Neural cell (in vitro differentiated cells): Measurements from ENCODE around the gene NCF2. TPM values are rescaled to one million over a fixed set of nuclear protein-coding genes. Genes with fewer than 3 reads are reported as not detected.

Experiments used
- H2AFZ ChIP-seq: fragments of 200-600, 300-800 bp; sonication (generic), shearing (Covaris generic); 2 replicates; pipeline ENCODE4 v1.6.0; 2014; ENCODE audit warnings: low read depth, mild to moderate bottlenecking, antibody characterized with exemption, low read length, moderate library complexity
- H3F3A ChIP-seq: fragments of 200-600 bp; shearing (Covaris generic); 2 replicates; pipeline ENCODE4 v1.6.1; 2016; ENCODE audit warnings: mild to moderate bottlenecking, moderate library complexity, mixed read lengths, antibody characterized with exemption, low read length; ENCODE audit not compliant: insufficient read depth, poor library complexity, severe bottlenecking
- H3K27ac ChIP-seq: fragments of 200-600, 300-800 bp; sonication (generic), shearing (Covaris generic); 2 replicates; pipeline ENCODE4 v1.5.1; 2014; ENCODE audit warnings: mild to moderate bottlenecking, low read length, moderate library complexity
- H3K27me3 ChIP-seq: fragments of 300-800, 200-600 bp; sonication (generic), shearing (Covaris generic); 2 replicates; pipeline ENCODE4 v1.6.0; 2014; ENCODE audit warnings: mild to moderate bottlenecking, low read depth, low read length, moderate library complexity; ENCODE audit not compliant: insufficient read depth
- H3K36me3 ChIP-seq: fragments of 300-800, 200-600 bp; sonication (generic), shearing (Covaris generic); 2 replicates; pipeline ENCODE4 v1.5.1; 2014; ENCODE audit warnings: mild to moderate bottlenecking, antibody characterized with exemption, low read length, moderate library complexity; ENCODE audit not compliant: insufficient read depth
- H3K4me2 ChIP-seq: fragments of 300-800, 200-600 bp; sonication (generic), shearing (Covaris generic); 2 replicates; pipeline ENCODE4 v1.6.0; 2014; ENCODE audit warnings: mild to moderate bottlenecking, low read length
- H3K4me3 ChIP-seq: fragments of 300-800, 200-600 bp; sonication (generic), shearing (Covaris generic); 2 replicates; pipeline ENCODE4 v1.5.1; 2014; ENCODE audit warnings: mild to moderate bottlenecking, low read length, moderate library complexity
- H3K79me2 ChIP-seq: fragments of 200-600 bp; shearing (Covaris generic); replicated peaks from 2 replicates; pipeline ENCODE4 v1.6.0; 2014; ENCODE audit warnings: mild to moderate bottlenecking, low read length, moderate library complexity; ENCODE audit not compliant: insufficient read depth
- H3K9ac ChIP-seq: fragments of 300-800, 200-600 bp; sonication (generic), shearing (Covaris generic); 2 replicates; pipeline ENCODE4 v1.6.1; 2016; ENCODE audit warnings: mild to moderate bottlenecking, low read length, mixed read lengths
- H3K9me2 ChIP-seq: fragments of 200-600 bp; shearing (Covaris generic); 2 replicates; pipeline ENCODE4 v1.6.1; 2016; ENCODE audit warnings: mild to moderate bottlenecking, low read length, mixed read lengths; ENCODE audit not compliant: insufficient read depth
- H3K9me3 ChIP-seq: fragments of 200-600, 300-800 bp; sonication (generic), shearing (Covaris generic); 2 replicates; pipeline ENCODE4 v1.6.1; 2016; ENCODE audit warnings: mild to moderate bottlenecking, mixed run types, low read length, moderate library complexity, mixed read lengths
- H4K20me1 ChIP-seq: fragments of 200-600 bp; shearing (Covaris generic); 2 replicates; pipeline ENCODE4 v1.6.1; 2016; ENCODE audit warnings: mild to moderate bottlenecking, mixed run types; ENCODE audit not compliant: insufficient read depth
- CTCF ChIP-seq: fragments of 450-650 bp; IDR thresholded peaks from 2 replicates; pipeline ENCODE4 v1.5.1; 2014; ENCODE audit warnings: antibody characterized with exemption, mild to moderate bottlenecking, moderate library complexity; ENCODE audit not compliant: poor library complexity, severe bottlenecking
- EP300 ChIP-seq: fragments of 450-650 bp; conservative IDR thresholded peaks from 2 replicates; pipeline ENCODE4 v1.6.1; 2014; ENCODE audit warnings: antibody characterized with exemption, mild to moderate bottlenecking, moderate library complexity; ENCODE audit not compliant: poor library complexity, severe bottlenecking
- EZH2 ChIP-seq: fragments of 200-600, 300-800 bp; shearing (Covaris generic), sonication (generic); IDR thresholded peaks from 2 replicates; pipeline ENCODE4 v1.6.1; 2014; ENCODE audit warnings: antibody characterized with exemption, low read length, borderline replicate concordance, mild to moderate bottlenecking; ENCODE audit not compliant: insufficient read depth, poor library complexity, severe bottlenecking
- MXI1 ChIP-seq: fragments of 450-650 bp; conservative IDR thresholded peaks from 2 replicates; pipeline ENCODE4 v1.6.1; 2014; ENCODE audit warnings: antibody characterized with exemption, mild to moderate bottlenecking; ENCODE audit not compliant: poor library complexity, severe bottlenecking
- POLR2AphosphoS5 ChIP-seq: IDR thresholded peaks from 2 replicates; pipeline ENCODE4 v1.6.1; 2012
- RAD21 ChIP-seq: fragments of 450-650 bp; conservative IDR thresholded peaks from 2 replicates; pipeline ENCODE4 v1.6.1; 2014; ENCODE audit warnings: antibody characterized with exemption, mild to moderate bottlenecking, moderate library complexity
- REST ChIP-seq: IDR thresholded peaks from 2 replicates; pipeline ENCODE4 v1.6.1; 2012; ENCODE audit warnings: borderline replicate concordance
- SMC3 ChIP-seq: fragments of 450-650 bp; conservative IDR thresholded peaks from 2 replicates; pipeline ENCODE4 v1.6.1; 2014; ENCODE audit warnings: antibody characterized with exemption, mild to moderate bottlenecking, moderate library complexity; ENCODE audit not compliant: poor library complexity
- TAF1 ChIP-seq: IDR thresholded peaks from 2 replicates; pipeline ENCODE4 v1.6.1; 2012; ENCODE audit warnings: low read depth
- polyA plus RNA-seq: library from polyadenylated mRNA; depleted of rRNA; stranded (reverse); fragments of >200 nt; gene quantifications from 2 replicates; pipeline ENCODE4 v1.2.3, GENCODE V29; 2014

The NCF2 gene
- polyA plus RNA-seq, 1 donor from 2014 or later = not detected

- Histone ChIP-seq H3K27ac (no peak overlapping the region), H3K9me2 (no peaks in the 10 kb centered on the region)
- TF ChIP-seq POLR2AphosphoS5 (no peak), TAF1 (no peak), MXI1 (no peak), RAD21 (no peak), SMC3 (no peak), EP300 (no peak)
Measured at GRCh38 chr1:183596500-183596899, 6.2 kb upstream of the NCF2 start.

GRCh38 chr1:183595537-183595936 is 5.3 kb upstream of the NCF2 start:
- no peaks in the 10 kb centered on the region for H3K9me3 ChIP-seq
- no peak overlapping the region for H3K27ac ChIP-seq

More at GRCh38 chr1:183596500-183596899, 6.2 kb upstream of the NCF2 start:
- no peaks in the 10 kb centered on the region for H3F3A ChIP-seq
- no peaks in the 10 kb centered on the region for H3K27me3 ChIP-seq
- H3K4me3 ChIP-seq = no peak overlapping the region
- no peak overlapping the region for H2AFZ ChIP-seq
- H4K20me1 ChIP-seq = no peaks in the 10 kb centered on the region
- no peak overlapping the region for H3K9ac ChIP-seq
- H3K9me3 ChIP-seq = no peaks in the 10 kb centered on the region
- no peaks in the 10 kb centered on the region for H3K79me2 ChIP-seq
- no peak overlapping the region for H3K4me2 ChIP-seq
- H3K36me3 ChIP-seq = no peaks in the 10 kb centered on the region

GRCh38 chr1:183593356-183593755 is 3.1 kb upstream of the NCF2 start:
- Histone ChIP-seq H3K79me2 (no peaks in the 10 kb centered on the region), H3K9me2 (no peaks in the 10 kb centered on the region), H3K9ac (no peak overlapping the region), H4K20me1 (no peaks in the 10 kb centered on the region), H3K9me3 (no peaks in the 10 kb centered on the region), H3F3A (no peaks in the 10 kb centered on the region), H3K4me2 (no peak overlapping the region), H3K36me3 (no peaks in the 10 kb centered on the region), H3K27me3 (no peaks in the 10 kb centered on the region), H2AFZ (no peak overlapping the region), H3K27ac (no peak overlapping the region), H3K4me3 (no peak overlapping the region)
- TF ChIP-seq SMC3 (no peak), EP300 (no peak), REST (no peak), RAD21 (no peak), CTCF (no peak), MXI1 (no peak)

More at GRCh38 chr1:183595537-183595936, 5.3 kb upstream of the NCF2 start:
- Histone ChIP-seq H3K79me2 (no peaks in the 10 kb centered on the region), H2AFZ (no peak overlapping the region), H3F3A (no peaks in the 10 kb centered on the region), H3K9me2 (no peaks in the 10 kb centered on the region), H3K27me3 (no peaks in the 10 kb centered on the region), H4K20me1 (no peaks in the 10 kb centered on the region), H3K4me2 (no peak overlapping the region), H3K9ac (no peak overlapping the region), H3K4me3 (no peak overlapping the region), H3K36me3 (no peaks in the 10 kb centered on the region)
- TF ChIP-seq EZH2 (no peak), SMC3 (no peak)
